ENCODE data around the gene MAP3K14.
A peak's percentile ranks its signal among the peaks of the same experiment; 100 is the strongest.

The MAP3K14 gene

DNA sequence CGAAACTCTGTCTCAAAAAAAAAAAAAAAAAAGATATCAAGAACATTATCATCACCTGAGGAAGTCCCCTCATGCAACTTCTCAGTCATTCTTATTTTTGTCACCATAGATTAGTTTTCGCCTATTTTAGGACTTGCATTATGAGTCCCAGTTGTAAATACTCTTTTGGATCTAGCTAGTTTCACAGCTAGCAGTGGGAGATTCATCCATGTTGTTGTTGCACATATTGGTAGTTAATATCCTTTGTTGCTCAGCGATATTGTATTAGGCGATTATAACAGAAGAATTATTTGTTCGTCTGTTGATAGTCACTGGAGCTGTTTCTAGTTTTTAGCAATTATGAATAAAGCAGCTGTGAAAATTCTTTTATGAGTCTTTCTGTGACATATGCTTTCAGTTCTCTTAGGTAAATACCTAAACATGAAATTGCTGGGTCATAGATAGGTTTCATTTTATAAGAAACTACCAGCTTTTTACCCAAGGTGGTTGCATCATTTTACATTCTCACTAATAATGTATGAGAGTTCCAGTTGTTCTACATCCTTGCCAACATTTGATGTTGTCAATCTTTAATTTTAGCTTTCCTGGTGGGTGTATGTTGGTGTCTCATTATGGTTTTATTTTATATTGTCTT, 40.7 kb upstream of the MAP3K14 start:
- TF ChIP-seq, protein P1, sequence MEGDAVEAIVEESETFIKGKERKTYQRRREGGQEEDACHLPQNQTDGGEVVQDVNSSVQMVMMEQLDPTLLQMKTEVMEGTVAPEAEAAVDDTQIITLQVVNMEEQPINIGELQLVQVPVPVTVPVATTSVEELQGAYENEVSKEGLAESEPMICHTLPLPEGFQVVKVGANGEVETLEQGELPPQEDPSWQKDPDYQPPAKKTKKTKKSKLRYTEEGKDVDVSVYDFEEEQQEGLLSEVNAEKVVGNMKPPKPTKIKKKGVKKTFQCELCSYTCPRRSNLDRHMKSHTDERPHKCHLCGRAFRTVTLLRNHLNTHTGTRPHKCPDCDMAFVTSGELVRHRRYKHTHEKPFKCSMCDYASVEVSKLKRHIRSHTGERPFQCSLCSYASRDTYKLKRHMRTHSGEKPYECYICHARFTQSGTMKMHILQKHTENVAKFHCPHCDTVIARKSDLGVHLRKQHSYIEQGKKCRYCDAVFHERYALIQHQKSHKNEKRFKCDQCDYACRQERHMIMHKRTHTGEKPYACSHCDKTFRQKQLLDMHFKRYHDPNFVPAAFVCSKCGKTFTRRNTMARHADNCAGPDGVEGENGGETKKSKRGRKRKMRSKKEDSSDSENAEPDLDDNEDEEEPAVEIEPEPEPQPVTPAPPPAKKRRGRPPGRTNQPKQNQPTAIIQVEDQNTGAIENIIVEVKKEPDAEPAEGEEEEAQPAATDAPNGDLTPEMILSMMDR (conservative IDR thresholded peaks at IDR 0.05; ENCODE audit: low read depth) = no peak
- H3K27ac ChIP-seq = no peak overlapping the region
- POLR2A ChIA-PET (ENCODE audit: low non-redundant PET) = no interaction called here
- CTCF ChIA-PET = no interaction called here
- no peak for DNase-seq (ENCODE audit: low spot score)

DNA sequence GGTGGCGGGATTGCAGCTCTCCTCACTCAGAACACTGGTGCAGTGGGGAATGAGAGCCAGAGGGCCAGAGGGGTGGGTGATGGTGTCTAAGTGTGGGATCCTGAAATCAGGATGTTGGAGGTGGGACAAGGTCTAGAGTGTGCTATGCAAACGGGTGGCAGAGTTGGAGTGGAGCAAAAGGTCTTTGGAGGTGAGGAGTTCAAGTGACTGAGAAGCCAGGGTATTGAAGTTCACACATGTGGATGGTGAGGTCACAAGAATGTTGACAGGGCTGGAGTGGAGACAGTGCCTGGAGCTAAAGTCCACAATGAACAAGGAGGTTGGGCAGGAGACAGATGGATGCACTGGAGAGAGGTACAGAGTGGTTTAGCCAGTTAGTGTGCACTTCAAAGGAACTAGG, 38.3 kb upstream of the MAP3K14 start:
- DNase-seq (ENCODE audit: low spot score) = no peak
- H3K27ac ChIP-seq = no peak overlapping the region
- CTCF ChIA-PET = no interaction called here
- POLR2A ChIA-PET (ENCODE audit: low non-redundant PET) = interaction anchor here (0.6 kb wide), 1 partner anchor 1363 kb away, joined by 8 read pairs; no protein-coding TSS in a partner anchor
- TF ChIP-seq, protein P1 (conservative IDR thresholded peaks at IDR 0.05; ENCODE audit: low read depth) = no peak

DNA sequence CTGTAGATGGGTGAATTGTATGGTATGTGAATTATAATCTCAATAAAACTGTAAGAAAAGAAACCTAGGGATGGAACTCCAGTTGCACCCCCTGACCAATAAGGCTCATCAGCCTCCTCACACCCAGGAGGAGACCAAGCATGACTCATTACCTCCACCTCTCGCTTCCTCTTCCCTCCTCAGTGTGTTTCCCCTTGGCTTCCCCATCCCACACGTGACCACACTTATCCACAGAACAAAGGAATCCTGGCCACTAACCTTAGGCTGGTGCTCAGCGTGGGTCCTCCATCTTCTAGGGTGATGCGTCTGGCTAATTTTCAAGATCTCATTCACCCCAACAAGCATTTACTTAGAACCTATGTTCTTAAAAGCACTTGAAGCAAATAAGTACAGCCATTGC, 36.2 kb upstream of the MAP3K14 start:
- TF ChIP-seq, protein P1 (conservative IDR thresholded peaks at IDR 0.05; ENCODE audit: low read depth) = no peak
- CTCF ChIA-PET = no interaction called here

DNA sequence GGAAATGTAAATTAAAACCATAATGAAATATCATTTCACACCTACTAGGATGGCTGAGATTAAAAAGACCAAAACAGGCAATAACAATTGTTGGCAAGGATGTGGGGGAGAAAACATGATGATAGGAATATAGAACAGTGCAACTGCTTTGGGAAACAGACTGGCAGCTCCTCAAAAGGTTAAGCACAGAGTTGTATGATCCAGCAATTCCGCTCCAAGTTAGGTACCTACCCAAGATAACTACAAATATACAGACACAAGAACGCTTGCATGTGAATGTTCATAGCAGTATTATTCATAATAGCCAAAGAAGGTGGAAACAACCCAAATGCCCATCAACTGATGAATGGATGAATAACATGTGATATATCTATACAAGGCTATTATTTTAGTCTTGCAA, 35.0 kb upstream of the MAP3K14 start:
- H3K27ac ChIP-seq = no peak overlapping the region
- no peak for DNase-seq (ENCODE audit: low spot score)
- POLR2A ChIA-PET (ENCODE audit: low non-redundant PET) = no interaction called here
- CTCF ChIA-PET = interaction anchor here (0.5 kb wide), 1 partner anchor 1806 kb away, joined by 3 read pairs; no protein-coding TSS in a partner anchor
- TF ChIP-seq, protein P1 (conservative IDR thresholded peaks at IDR 0.05; ENCODE audit: low read depth) = no peak

More for the DNA sequence above, 36.2 kb upstream of the MAP3K14 start:
- POLR2A ChIA-PET (ENCODE audit: low non-redundant PET) = no interaction called here
- no peak for DNase-seq (ENCODE audit: low spot score)
- no peak overlapping the region for H3K27ac ChIP-seq

DNA sequence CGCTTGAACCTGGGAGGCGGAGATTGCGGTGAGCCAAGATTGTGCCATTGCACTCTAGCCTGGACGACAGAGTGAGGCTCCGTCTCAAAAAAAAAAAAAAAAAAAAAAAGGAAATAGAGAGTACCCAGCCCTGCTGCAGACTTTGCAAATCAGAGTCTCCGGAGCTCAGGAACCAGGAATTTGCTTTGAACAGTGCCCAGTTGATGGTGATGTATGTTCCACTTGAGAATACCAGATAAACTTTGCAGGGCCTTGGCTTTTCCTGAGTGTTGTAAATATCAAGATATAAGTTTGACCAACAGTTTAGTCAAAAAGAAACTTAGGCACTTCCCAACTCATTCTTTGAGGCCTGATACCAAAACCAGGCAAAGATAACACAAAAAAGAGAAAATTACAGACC, 30.6 kb upstream of the MAP3K14 start:
- POLR2A ChIA-PET (ENCODE audit: low non-redundant PET) = no interaction called here
- TF ChIP-seq, protein P1 (conservative IDR thresholded peaks at IDR 0.05; ENCODE audit: low read depth) = no peak
- CTCF ChIA-PET = interaction anchor here (0.6 kb wide), 1 partner anchor 12 kb away, joined by 4 read pairs; no protein-coding TSS in a partner anchor

DNA sequence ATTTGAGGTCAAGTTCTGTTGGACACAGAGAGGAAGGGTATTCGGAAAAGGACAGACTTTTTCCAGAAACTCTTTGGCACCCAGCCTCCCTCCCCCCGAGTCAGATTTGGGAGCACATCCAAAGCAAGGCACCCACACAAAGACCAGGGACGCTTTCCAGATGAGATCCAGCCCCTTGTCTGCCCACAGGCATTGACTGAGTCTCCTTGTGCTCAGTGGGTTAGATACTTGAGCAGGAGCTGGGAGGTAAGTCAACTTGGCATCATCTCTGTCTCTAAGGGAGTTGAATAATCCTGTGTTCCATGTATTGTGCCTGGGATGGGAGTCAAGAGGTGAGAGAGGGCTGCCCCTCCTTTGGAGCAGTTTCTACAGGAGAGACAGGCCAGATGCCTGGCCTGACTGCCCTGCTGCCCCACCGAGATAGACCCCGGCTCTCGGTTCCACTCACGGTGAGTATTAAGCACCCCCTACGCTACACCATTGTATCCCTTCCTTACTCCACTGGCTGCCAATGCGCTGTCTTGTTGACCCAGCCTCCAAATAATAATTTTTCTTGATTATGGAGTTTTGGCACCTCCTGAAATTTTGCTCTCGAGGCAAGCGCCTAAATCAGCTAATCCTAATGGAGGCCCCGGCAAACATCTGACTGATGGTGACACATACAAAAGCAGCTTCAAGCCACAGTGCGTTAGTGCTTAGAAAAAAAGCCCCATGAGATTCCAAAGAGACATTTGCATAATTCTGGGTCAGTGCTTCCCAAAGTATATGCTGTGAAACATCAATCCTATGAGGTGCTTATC, 29.6 kb upstream of the MAP3K14 start:
- ChIA-PET POLR2A (ENCODE audit: low non-redundant PET) (no interaction called here), CTCF (interaction anchor here (0.7 kb wide), 1 partner anchor 566 kb away, joined by 3 read pairs; no protein-coding TSS in a partner anchor)
- TF ChIP-seq, protein P1 (conservative IDR thresholded peaks at IDR 0.05; ENCODE audit: low read depth) = no peak

More for the DNA sequence above, 30.6 kb upstream of the MAP3K14 start:
- DNase-seq (ENCODE audit: low spot score) = no peak
- H3K27ac ChIP-seq = no peak overlapping the region

More for the DNA sequence above, 29.6 kb upstream of the MAP3K14 start:
- DNase-seq (ENCODE audit: low spot score) = no peak
- peak overlapping the region; percentile 72 for H3K27ac ChIP-seq

Data from RWPE1 (cell line).